Activated CD4-positive, alpha-beta T cell treated with anti-CD3 and anti-CD28 coated beads for 48 hours (primary cell): ENCODE data around the gene ANO7.

ENCODE experiments used
- DNase-seq: peaks from one replicate; pipeline ENCODE4 v3.0.0-alpha.2; 2020

ANO7 gene

GRCh38 chr2:241159116-241159515, 29.4 kb upstream of the ANO7 start:
- DNase-seq: no peak

- DNase-seq: no peak
Measured at GRCh38 chr2:241160318-241160717, 28.2 kb upstream of the ANO7 start.

- DNase-seq: no peak
Measured at GRCh38 chr2:241161646-241162281, 26.7 kb upstream of the ANO7 start.

GRCh38 chr2:241163601-241164118, 24.8 kb upstream of the ANO7 start:
- DNase-seq: no peak

GRCh38 chr2:241168366-241168765, 20.1 kb upstream of the ANO7 start:
- DNase-seq: no peak

- no peak for DNase-seq
Measured at GRCh38 chr2:241173557-241173956, 14.9 kb upstream of the ANO7 start.

GRCh38 chr2:241177526-241178334, 10.7 kb upstream of the ANO7 start:
- no peak for DNase-seq

- no peak for DNase-seq
Measured at GRCh38 chr2:241178961-241179360, 9.5 kb upstream of the ANO7 start.

GRCh38 chr2:241179899-241180298, 8.6 kb upstream of the ANO7 start:
- DNase-seq: peak; percentile 67

- DNase-seq: no peak
Measured at GRCh38 chr2:241180495-241180894, 8.0 kb upstream of the ANO7 start.

- DNase-seq: no peak
Measured at GRCh38 chr2:241182126-241182525, 6.4 kb upstream of the ANO7 start.

GRCh38 chr2:241182531-241183133, 5.8 kb upstream of the ANO7 start:
- no peak for DNase-seq

GRCh38 chr2:241183221-241183620, 5.3 kb upstream of the ANO7 start:
- no peak for DNase-seq

- DNase-seq: no peak
Measured at GRCh38 chr2:241184901-241185300, 3.6 kb upstream of the ANO7 start.

GRCh38 chr2:241185961-241186360, 2.5 kb upstream of the ANO7 start:
- no peak for DNase-seq

- DNase-seq: no peak
Measured at GRCh38 chr2:241187101-241187917, 1.2 kb upstream of the ANO7 start.

GRCh38 chr2:241187918-241188234, 601 bp upstream of the ANO7 start:
- DNase-seq: no peak

- DNase-seq: no peak
Measured at GRCh38 chr2:241189093-241189855, 797 bp downstream of the ANO7 start.

GRCh38 chr2:241189856-241190201, 1.4 kb downstream of the ANO7 start:
- DNase-seq: no peak

GRCh38 chr2:241190291-241190981, 2.0 kb downstream of the ANO7 start:
- no peak for DNase-seq

- no peak for DNase-seq
Measured at GRCh38 chr2:241191081-241191480, 2.6 kb downstream of the ANO7 start.

- no peak for DNase-seq
Measured at GRCh38 chr2:241193271-241193670, 4.8 kb downstream of the ANO7 start.
